Superior temporal gyrus (tissue), 1 donor: Measurements from ENCODE around the gene MYH16.
"Not testable (repeated sequence)": the region's sequence is repeated elsewhere in the genome, so short reads cannot be mapped to it uniquely, and the experiment has no call there.

ENCODE experiments used
- DNase-seq: peaks from one replicate; pipeline ENCODE4 v3.0.0-alpha.2; 2016; ENCODE audit errors: extremely low spot score

Gene MYH16

GRCh38 chr7:99272476-99273045 lies at the start of gene MYH16:
Gene MYH16 (plus strand): TSS chr7:99272839.
- no peak for DNase-seq

GRCh38 chr7:99224263-99224898 lies 48.3 kb upstream of the MYH16 start:
- not testable (repeated sequence) for DNase-seq

GRCh38 chr7:99224899-99225265 lies 47.8 kb upstream of the MYH16 start:
- no peak for DNase-seq

GRCh38 chr7:99229234-99229633 lies 43.4 kb upstream of the MYH16 start:
- no peak for DNase-seq

- DNase-seq = no peak
Measured at GRCh38 chr7:99232082-99232770, 40.4 kb upstream of the MYH16 start.

- DNase-seq = not testable (repeated sequence)
Measured at GRCh38 chr7:99232955-99233354, 39.7 kb upstream of the MYH16 start.

- DNase-seq = no peak
Measured at GRCh38 chr7:99234185-99234584, 38.5 kb upstream of the MYH16 start.

- DNase-seq = no peak
Measured at GRCh38 chr7:99235925-99236324, 36.7 kb upstream of the MYH16 start.

GRCh38 chr7:99237876-99238275 lies 34.8 kb upstream of the MYH16 start:
- not testable (repeated sequence) for DNase-seq

- DNase-seq = no peak
Measured at GRCh38 chr7:99238558-99239341, 33.9 kb upstream of the MYH16 start.

- no peak for DNase-seq
Measured at GRCh38 chr7:99242682-99243081, 30.0 kb upstream of the MYH16 start.

GRCh38 chr7:99243751-99244337 lies 28.8 kb upstream of the MYH16 start:
- no peak for DNase-seq

- no peak for DNase-seq
Measured at GRCh38 chr7:99244939-99245338, 27.7 kb upstream of the MYH16 start.

GRCh38 chr7:99248391-99249095 lies 24.1 kb upstream of the MYH16 start:
- DNase-seq = no peak

GRCh38 chr7:99249985-99250575 lies 22.6 kb upstream of the MYH16 start:
- DNase-seq = no peak

GRCh38 chr7:99252166-99252895 lies 20.3 kb upstream of the MYH16 start:
- no peak for DNase-seq

- no peak for DNase-seq
Measured at GRCh38 chr7:99253369-99253768, 19.3 kb upstream of the MYH16 start.

GRCh38 chr7:99254390-99254789 lies 18.2 kb upstream of the MYH16 start:
- no peak for DNase-seq

- DNase-seq = no peak
Measured at GRCh38 chr7:99255463-99255862, 17.2 kb upstream of the MYH16 start.

GRCh38 chr7:99257065-99257464 lies 15.6 kb upstream of the MYH16 start:
- no peak for DNase-seq
